HEK293 (cell line): ENCODE data around the gene SAMD3.

ENCODE experiments used
- MEIS1 ChIP-seq: sonication (generic); formaldehyde crosslinking; IDR thresholded peaks from 2 replicates; pipeline ENCODE4 v1.8.1; 2022; ENCODE audit warnings: missing genetic modification reagents, mild to moderate bottlenecking, borderline replicate concordance
- ZNF274 ChIP-seq, 2 experiments: fragments of 200-500 bp in 1 of 2; fragments of 450-650 bp in 1 of 2; sonication (Bioruptor generic) in 1 of 2; formaldehyde crosslinking in 1 of 2; IDR thresholded peaks; 2 replicates each; pipeline versions ENCODE4 v1.5.1 to v1.6.1; 2014 to 2016; ENCODE audit warnings: borderline replicate concordance in 1 of 2, inconsistent platforms in 1 of 2, low read length in 1 of 2, missing biosample characterization in 1 of 2, missing genetic modification characterization in 1 of 2
- ZNF561 ChIP-seq: fragments of 450-650 bp; IDR thresholded peaks from 2 replicates; pipeline ENCODE4 v1.5.1; 2018; ENCODE audit warnings: missing biosample characterization, missing genetic modification characterization, borderline replicate concordance
- ZNF76 ChIP-seq: fragments of 450-650 bp; formaldehyde crosslinking; IDR thresholded peaks from 2 replicates; pipeline ENCODE4; 2016; ENCODE audit warnings: low read depth, missing biosample characterization, missing genetic modification characterization, borderline replicate concordance

DNA sequence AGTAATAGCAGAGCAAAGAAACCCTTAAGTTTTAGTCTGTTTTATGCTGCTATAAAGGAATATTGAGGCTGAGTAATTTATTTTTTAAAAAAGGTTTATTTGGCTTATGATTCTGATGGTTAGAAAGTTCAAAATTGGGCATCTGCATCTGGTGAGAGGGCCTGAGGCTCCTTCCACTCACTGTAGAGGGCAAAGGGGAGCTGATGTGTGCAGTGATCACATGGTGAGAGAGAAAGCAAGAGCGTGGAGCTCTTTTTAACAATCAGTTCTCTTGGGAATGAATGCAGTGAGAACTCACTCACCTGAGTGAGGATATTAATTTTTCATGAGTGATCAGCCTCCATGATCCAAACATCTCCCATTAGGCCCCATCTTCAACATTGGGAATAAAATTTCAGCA is 36.4 kb upstream of the SAMD3 start:
- no peak for TF ChIP-seq MEIS1
- TF ChIP-seq ZNF274 (IDR thresholded peaks at IDR 0.05; ENCODE audit: low read length) = no peak
- TF ChIP-seq ZNF274 (tag by site-specific recombination; IDR thresholded peaks at IDR 0.05; ENCODE audit: borderline replicate concordance) = no peak
- no peak for TF ChIP-seq ZNF76 (tag by site-specific recombination)
- TF ChIP-seq ZNF561 (tag by site-specific recombination) = no peak
